NCI-H748 treated with DMSO at 0.1 percent for 48 hours (cell line): Measurements from ENCODE around the gene ANKZF1.

ENCODE experiments used
- DNase-seq: peaks from one replicate; lab custom pipeline; 2025; lab: John Stamatoyannopoulos, UW

The ANKZF1 gene

DNA sequence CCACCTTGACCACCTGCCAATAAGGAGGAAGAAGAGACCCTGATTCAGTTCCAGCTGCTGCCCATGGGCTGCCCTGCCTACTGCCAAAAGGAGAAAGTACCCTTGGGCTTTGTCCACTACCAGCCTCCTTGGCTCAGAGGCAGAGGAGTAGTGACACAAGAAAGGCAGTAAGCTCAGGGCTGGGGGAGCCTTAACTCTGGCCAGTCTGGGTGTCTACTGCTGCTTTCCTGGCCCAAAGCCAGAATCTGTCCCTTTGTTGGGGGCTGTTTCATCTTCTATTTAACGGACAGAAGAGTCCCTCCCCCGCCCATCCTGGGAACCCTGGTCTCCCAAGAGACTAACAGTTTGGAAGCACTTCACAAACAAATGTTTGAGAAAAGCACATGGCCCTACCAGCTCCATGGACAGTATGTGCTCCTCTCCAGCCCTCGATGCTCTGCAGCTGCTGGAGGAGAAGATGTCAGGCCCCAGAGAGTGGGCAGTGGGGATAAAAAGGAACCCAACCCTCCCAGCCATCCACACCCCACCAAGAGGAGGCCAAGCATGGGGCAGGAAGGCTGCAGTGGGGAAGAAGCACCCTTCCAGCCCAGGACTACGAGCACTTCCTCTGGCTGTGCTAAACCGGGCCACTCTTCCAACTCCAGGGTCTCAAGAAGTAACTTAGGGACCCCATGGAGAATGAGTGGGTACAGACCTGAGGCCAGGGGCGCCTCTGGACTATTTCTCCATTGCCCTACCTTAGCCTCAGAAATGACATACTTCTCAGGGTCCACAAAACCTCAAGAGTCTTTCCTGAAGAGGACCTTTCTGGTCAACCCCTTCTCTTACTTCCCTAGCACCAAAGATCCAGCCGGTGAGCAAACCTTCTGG, 1.3 kb upstream of the ANKZF1 start:
- DNase-seq, result no peak

DNA sequence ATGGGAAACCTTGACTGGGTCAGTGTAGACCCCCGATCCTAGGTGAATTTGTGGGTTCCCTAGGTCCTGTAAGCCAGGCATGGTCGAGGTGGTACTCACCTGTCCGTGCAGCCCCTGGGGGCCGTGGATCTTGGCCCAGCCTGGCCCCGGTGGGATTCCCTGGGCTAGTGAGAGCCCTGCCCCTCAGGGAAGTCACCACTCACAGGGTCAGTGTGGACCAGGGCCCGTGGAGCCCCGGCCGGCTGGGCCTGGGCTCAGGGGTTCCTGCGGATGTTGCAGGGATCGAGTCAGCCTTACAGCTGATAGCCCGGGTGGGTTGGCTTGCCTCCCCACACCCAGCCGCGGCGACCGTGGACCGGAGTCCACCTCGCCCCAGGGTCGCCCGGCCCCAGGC, 698 bp upstream of the ANKZF1 start:
- no peak for DNase-seq

DNA sequence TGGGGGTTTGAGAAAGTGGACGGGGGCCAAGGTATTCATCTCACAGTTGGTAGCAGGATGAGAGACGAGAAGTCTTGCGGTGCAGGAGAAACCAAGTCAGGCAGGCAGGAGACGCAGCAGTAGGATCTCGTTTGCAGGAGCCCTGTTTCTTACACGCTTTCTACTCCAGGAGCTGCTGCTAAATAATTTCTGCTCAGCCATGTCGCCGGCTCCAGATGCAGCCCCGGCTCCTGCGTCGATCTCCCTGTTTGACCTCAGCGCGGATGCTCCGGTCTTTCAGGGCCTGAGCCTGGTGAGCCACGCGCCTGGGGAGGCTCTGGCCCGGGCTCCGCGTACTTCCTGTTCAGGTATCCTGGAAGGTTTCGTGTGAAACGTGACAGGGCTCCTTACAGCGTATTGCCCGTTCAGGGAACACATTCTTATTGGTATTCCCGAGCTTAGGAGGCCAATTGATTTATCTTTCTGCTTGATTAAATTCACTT, 494 bp downstream of the ANKZF1 start:
- DNase-seq, result no peak

DNA sequence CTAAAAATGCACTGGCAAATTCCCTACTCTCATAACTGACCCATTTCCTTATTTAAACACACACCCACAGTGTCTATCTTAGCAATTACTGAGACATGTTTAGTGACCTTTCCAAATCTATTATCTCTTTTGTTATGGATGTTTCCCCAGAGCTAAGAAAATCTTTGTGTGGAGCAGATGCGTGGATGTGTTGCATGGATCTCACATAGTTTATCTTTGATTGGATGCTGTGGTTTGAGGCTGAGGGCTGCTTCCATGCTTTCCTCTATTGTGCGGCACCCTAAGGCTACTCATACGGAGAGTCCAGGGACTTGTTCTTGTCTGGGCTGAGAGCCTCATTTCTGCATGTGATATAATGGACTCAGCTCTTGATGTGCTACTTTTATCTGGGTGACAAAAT, 4.7 kb downstream of the ANKZF1 start:
- no peak for DNase-seq

DNA sequence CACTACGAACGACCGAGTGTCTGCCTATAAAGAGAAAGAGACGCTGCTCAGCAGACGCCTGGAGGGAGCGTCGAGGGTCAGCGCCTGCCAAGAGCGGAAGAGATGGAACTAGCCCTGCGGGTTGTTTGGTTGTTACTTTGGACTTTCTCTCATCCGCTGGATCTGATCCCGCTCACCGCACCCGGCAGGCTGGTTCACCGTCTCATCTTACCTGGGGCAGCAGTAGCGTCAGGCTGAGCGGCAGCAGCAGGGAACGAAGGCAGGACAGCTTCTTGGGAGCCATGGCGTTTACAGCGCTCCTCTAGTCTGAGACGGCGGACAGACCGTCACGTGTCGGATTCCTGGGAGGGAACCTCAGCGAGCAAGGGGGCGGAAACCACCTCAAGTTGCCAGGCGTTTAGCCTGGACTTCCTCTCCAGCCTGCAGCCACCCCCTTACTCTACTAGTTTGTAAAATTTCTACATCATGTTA, 13.7 kb downstream of the ANKZF1 start:
- no peak for DNase-seq

DNA sequence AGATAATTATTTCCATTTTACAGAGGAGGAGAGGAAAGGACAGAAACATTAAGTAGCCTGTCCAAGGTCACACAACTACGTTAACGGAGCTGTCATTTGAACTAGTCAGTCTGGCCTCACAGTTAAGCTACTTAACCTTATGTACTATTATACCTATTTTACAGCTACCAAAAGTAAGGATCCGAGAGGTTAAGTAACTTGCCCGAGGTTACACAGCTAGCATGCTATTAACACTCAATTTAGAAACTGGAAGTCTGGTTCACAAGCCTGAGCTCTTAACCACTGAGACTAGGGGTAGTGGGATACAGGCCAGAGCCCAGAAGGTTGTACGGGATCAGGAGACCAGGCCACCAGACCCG, 15.2 kb downstream of the ANKZF1 start:
- no peak for DNase-seq

DNA sequence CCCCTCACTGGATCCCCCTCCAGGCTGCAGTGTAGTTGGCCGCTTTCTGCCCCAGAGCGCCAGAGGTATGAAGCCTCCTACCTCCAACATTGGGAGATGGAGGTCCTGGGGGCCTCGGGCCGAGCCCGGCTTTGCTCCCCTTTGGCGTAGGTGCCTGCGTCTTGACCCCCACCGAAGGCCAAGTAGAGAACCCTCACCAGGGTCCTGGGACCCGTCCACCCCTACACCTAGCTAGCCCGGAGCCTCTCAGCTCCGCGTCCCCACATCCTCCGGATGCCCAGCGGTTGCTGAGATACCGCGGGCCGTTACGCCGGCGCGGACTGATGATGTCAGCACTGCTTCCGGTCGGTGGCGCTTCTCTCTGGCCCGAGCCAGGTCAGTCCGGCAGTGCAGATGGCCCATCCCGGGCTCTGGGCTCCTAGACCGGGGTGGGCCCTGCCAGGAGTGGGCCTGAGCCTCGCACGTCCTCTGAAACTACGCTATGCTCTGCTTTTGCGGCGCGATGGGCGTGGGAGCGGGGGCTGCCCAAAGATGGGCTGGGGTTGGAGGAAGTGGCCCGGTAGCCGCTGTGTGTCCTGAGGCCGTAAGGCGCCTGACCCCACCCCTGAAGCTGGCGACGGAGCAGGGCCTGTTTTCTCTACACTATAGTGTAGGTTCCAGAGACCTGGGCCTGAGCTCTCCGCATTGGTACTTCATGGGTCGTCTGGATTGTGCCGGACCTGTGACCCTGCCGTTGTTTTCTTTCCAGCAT, 15.7 kb downstream of the ANKZF1 start, which contains the start of the genes GLB1L and STK16:
Gene GLB1L (minus strand): TSS at position 297 of the 751 bp plus-strand sequence. CDS start 1,871 bp downstream, outside the sequence.
Gene STK16 (plus strand): TSS at position 332 of the 751 bp plus-strand sequence. CDS start 521 bp downstream, outside the sequence.
- DNase-seq, result peak; percentile 58

DNA sequence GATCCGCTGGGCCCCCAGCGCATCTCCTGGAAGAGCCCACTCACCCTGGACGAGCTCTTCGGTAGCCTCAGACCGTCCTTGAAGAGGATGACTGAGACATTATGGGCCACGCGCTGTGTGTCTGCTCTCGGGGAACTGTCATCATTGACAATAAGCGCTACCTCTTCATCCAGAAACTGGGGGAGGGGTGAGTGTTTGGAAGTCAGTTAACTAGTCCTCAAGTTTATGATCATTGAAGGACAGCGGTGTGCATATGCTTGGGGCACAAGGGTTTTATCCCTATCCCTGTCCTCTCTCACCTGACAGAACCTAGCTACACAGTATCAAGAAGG, 16.3 kb downstream of the ANKZF1 start:
- DNase-seq, result no peak

DNA sequence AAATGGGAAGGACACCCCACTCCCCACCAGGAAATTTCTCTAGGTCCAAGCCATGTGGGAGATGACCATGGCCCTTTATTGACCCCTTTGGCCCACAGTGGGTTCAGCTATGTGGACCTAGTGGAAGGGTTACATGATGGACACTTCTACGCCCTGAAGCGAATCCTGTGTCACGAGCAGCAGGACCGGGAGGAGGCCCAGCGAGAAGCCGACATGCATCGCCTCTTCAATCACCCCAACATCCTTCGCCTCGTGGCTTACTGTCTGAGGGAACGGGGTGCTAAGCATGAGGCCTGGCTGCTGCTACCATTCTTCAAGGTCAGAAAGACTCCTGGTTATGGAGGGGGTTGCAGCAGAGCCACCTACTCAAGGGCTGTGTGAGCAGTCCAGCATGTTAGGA, 17.0 kb downstream of the ANKZF1 start:
- DNase-seq, result no peak

DNA sequence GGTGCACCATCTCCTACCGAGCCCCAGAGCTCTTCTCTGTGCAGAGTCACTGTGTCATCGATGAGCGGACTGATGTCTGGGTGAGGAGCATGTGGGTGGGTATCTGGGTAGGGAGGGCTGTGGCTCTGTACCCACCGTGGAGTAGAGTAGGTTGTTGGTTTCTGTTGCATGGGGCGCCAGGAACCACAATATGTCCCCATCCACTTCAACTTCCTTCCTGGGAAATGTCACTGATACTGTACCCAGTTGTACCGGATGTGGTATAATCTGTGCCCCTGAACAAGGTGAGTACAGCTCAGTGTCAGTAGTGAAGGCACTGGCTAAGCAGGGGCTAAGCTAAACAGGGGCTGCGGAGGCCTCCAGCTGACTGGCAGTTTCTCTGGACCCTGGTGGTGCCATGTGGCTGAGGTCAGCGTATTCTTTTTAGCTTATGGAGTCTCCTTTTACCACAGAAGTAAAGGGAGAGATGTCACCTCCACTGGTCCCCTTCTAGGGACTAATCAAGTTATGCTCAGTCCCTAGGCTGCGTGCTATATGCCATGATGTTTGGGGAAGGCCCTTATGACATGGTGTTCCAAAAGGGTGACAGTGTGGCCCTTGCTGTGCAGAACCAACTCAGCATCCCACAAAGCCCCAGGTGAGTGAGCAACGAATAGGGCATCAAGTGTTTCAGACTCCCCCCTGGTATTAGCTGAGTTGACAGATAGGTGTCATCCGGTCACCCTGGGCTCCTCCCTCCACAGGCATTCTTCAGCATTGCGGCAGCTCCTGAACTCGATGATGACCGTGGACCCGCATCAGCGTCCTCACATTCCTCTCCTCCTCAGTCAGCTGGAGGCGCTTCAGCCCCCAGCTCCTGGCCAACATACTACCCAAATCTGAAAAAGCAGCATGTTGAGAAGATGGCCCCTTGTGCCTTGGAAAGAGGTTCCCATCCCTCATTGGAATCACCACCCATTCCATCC, 18.4 kb downstream of the ANKZF1 start:
- no peak for DNase-seq

DNA sequence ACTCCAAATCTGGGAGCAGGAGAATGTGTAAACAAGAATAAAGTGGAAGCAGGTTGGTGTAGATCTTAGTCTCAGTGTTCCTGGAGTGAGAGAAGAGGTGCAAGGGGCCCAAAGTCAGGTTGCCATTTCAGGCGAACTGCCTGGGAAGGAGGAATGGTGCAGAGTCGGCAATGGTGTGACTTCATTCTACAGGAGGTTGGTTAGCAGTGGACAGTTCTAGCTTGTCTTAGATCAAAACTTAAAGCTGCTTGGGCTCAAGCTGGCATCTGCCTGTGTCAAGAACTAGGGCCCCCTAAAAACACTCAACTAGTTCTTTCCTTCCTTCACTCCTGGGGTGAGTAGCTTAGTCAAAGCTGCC, 19.2 kb downstream of the ANKZF1 start:
- DNase-seq, result no peak

DNA sequence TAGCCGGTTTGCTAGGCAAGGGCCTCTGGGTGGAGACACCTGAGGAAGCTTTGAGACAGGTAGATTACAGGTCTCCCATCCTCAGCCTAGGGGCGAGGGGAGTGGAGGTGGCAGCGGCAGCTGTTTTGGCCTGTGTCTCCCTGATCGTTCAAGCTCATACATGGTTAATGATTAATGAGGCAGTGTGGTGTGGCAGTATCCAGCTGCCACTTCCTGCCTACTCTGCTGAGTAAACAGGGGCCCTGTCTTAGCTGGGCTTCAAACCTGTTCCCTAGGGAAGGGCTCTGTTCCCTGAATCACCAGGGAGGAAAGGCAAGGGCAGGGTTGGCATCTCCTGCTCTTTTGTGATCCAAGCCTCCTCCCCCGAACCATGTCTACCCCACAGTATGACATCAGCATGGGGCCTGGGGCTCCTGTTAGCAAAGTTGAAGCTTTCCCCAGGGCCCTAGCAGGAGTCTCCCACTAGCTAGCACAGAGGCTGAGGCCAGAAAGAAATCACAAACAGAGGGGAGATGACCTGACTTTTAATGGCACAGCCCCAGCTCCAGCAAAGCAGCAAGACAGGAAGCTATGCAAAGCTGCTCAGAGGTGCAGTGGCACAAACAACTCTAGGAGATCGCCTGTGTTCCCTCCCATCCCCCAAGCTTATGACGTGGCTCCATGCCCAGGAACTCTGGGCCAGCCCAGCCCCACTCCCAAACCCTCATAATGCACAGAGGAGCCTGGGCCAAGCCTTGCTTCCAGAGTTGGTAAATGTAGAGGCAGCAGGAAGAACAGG, 19.8 kb downstream of the ANKZF1 start:
- DNase-seq, result no peak

DNA sequence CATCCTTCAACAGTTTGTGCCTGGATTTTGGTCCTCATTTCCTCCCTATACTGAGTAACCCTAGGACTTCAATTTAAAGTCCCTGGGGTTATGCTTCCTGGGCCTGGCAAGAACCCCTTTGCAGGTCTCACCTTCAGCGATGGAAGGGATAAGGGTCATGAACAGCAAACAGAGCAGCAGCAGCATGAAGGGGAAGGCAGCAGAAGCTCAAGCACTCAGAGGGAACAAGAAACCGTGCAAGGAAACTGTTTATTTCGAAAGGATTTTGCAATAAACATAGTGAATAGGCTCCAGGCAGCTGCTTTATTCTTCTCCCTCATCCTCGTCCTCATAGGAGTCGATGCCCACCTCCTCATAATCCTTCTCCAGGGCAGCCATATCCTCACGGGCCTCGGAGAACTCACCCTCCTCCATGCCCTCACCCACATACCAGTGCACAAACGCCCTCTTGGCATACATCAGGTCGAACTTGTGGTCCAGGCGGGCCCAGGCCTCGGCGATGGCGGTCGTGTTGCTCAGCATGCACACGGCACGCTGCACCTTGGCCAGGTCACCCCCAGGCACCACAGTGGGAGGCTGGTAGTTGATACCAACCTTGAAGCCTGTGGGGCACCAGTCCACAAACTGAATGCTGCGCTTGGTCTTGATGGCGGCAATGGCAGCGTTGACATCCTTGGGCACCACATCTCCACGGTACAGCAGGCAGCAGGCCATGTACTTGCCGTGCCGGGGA, 20.6 kb downstream of the ANKZF1 start:
- no peak for DNase-seq

DNA sequence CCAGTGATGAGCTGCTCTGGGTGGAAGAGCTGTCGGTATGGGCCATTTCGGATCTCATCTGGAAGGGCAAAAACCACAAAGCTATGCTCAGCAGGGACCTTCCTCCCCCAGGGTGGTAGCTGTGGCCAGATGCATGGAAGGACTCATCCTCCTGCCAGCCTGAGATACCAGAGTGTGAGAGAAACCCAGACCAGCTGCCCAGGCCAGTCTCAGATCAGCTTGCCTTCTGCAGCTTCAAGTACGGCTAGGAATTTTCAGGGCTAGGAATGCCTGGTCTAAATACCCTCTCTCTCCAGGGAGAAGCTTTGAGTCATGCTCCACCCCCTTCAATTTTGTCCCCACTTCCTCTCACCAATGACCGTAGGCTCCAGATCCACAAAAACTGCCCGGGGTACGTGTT, 22.1 kb downstream of the ANKZF1 start:
- no peak for DNase-seq

DNA sequence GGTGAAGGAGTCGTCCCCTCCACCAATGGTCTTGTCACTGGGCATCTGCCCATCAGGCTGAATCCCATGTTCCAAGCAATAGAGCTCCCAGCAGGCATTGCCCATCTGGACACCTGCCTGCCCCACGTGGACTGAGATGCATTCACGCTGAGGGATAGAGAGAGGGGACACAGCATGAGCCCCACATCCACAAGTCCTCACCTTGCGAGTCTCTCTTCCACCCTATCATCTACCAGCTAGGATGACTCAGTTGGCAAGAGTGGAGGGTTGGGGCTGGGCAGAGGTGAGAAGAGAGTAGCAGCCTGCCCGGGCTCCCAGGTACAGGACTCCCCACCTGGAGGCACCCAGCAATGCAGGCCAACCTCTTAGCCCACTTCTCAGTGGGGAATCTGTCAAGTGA, 22.5 kb downstream of the ANKZF1 start:
- no peak for DNase-seq

DNA sequence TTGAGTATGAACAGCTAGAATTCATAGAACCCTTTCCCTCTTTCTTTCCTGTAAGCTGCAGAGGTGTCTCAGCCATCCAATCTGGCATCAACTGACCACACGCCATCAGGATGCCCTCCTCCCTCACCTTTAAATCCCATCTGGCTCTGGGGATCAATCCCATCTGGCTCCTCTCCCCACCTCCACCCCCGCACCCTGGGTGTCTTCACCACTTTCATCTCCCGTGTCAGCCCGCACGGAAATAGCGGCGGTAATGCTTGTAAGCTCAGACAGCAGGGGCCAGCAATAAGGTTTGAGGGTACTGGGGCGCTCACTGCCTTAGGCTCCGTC, 22.9 kb downstream of the ANKZF1 start:
- no peak for DNase-seq

DNA sequence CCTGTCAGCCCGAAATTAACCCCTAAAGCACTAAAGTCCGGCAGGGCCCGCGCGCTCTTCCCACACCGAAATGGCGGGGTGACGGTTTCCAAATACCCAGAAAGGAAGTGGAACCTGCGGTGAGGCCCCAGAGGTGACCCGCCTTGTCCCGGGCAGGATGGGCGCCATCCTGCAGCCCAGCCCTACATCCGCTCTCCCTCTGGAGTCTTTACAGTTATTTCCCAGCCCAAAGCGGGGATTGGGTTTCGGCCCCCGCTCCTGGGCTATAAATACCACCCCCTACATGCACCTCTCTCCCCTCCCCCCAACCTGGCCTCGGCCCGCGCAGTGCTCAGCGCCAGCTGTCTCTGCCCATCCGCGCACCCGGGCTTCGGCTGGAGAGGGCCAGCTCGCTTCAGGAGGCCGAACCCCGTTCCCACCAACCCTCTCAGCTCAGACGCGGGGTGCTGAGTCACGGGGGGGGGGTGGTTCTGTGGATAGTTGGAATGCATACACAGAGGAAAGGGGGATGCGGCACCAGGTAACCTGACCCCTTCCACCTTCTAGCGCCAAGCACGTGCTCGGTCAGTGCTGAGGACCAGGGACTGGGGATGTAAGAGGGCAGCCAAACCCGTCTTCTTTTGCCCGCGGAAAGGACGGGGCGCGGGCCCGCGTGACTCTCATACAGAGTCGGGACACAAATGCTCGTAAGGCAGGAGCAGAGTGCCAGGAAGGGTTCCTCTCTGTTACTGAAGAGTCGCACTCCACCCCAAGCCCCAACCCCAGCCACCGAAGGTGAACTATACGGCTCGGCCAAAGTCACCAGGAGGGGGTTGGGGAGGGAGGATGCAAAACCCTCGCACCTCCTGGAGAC, 23.5 kb downstream of the ANKZF1 start, which contains the start of gene TUBA4B:
Gene TUBA4B (plus strand): TSS at position 344 of the 853 bp plus-strand sequence. CDS start 165 bp downstream, at position 509.
- no peak for DNase-seq

DNA sequence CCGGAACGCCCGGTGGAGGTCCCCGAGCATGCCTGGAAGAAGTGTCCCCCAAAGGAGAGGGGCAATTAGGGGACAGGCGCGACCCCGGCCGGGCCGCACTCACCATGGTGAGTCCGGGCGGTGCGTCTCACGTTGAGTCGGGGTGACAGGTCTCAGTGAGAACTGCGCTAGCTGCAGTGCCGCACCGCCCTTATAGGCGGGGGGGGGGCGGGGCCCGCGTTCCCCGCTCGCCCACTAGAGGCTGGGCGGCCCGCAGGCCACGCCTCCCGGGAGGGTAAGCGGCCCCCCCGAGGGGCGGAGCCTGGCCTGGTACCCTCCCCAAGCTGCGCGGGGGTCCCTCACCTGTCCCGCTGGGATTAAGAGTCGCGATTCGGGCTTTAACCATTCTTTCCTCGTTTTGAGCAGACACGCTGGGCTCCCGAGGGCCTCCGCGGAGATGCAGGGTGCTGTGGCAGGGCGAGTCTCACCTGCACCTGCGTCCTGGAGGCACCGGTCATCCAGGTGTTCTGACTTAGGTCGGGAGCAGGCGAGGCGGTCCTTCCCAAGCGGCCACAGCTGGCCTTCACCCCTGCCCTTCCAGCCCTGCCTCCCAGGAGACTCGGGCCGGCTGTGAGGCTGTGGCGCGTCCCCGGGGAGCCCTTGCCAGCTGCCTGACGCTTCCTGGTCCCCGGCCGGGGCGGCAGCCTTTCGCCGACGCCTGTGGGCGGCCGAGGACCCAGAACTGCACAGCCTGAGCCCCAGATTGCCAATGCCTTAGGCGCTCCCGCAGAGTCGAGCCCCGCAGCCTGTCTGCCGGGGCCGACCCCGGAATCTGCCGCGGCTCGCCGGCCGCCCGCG, 24.4 kb downstream of the ANKZF1 start, which contains the start of gene TUBA4A:
Gene TUBA4A (minus strand): TSS at position 166 of the 837 bp plus-strand sequence. CDS start 60 bp downstream, at position 106.
- peak; percentile 45 for DNase-seq
